OCI-LY3 (cell line): ENCODE results near the gene HIPK2.

Source experiments
- CTCF ChIP-seq: fragments of 200-600, 300-600 bp; sonication (generic); IDR thresholded peaks from 2 replicates; pipeline ENCODE4 v1.5.1; 2014; ENCODE audit warnings: antibody characterized with exemption, low read length, low read depth
- EZH2phosphoT487 ChIP-seq: fragments of 200-600 bp; shearing (Covaris generic); IDR thresholded peaks from 2 replicates; pipeline ENCODE4 v1.6.1; 2018; ENCODE audit warnings: antibody characterized with exemption, mixed run types, low read depth

- TF ChIP-seq CTCF (no peak), EZH2phosphoT487 (no peak)
These were observed 31.1 kb upstream of the HIPK2 start for GRCh38 chr7:139808846-139809442.
